Measurements from ENCODE around the gene HOXB2. TPM values are rescaled to one million over a fixed set of nuclear protein-coding genes. Genes with fewer than 3 reads are reported as not detected.
"Not testable (repeated sequence)": the region's sequence is repeated elsewhere in the genome, so short reads cannot be mapped to it uniquely, and the experiment has no call there.

The HOXB2 gene
- total and polyA plus RNA-seq, 2 experiments from 2014 or later: not detected

DNA sequence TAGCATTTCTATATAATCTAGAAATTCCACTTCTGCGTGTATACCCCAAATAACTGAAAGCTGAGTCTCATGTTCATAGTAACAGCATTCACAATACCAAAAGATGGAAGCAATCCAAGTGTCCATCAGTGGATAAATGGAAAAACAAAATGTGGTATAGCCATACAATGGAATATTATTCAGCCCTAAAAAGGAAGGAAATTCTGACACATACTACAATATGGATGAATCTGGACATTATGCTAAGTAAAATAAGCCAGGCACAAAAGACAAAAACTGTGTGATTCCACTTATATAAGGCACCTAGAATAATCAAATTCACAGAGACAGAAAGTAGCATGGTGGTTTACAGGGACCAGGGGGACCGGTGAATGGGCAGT is 34.5 kb downstream of the HOXB2 start (continued):
- TF ChIP-seq EZH2 (IDR thresholded peaks at IDR 0.05; ENCODE audit: low read depth, unreplicated experiment) (no peak), STAT1 (IDR thresholded peaks at IDR 0.05; ENCODE audit: unreplicated experiment) (no peak), EZH2phosphoT487 (IDR thresholded peaks at IDR 0.05; ENCODE audit: unreplicated experiment) (no peak)
- TF ChIP-seq, protein P1, sequence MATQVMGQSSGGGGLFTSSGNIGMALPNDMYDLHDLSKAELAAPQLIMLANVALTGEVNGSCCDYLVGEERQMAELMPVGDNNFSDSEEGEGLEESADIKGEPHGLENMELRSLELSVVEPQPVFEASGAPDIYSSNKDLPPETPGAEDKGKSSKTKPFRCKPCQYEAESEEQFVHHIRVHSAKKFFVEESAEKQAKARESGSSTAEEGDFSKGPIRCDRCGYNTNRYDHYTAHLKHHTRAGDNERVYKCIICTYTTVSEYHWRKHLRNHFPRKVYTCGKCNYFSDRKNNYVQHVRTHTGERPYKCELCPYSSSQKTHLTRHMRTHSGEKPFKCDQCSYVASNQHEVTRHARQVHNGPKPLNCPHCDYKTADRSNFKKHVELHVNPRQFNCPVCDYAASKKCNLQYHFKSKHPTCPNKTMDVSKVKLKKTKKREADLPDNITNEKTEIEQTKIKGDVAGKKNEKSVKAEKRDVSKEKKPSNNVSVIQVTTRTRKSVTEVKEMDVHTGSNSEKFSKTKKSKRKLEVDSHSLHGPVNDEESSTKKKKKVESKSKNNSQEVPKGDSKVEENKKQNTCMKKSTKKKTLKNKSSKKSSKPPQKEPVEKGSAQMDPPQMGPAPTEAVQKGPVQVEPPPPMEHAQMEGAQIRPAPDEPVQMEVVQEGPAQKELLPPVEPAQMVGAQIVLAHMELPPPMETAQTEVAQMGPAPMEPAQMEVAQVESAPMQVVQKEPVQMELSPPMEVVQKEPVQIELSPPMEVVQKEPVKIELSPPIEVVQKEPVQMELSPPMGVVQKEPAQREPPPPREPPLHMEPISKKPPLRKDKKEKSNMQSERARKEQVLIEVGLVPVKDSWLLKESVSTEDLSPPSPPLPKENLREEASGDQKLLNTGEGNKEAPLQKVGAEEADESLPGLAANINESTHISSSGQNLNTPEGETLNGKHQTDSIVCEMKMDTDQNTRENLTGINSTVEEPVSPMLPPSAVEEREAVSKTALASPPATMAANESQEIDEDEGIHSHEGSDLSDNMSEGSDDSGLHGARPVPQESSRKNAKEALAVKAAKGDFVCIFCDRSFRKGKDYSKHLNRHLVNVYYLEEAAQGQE (IDR thresholded peaks at IDR 0.05; ENCODE audit: unreplicated experiment): no peak

DNA sequence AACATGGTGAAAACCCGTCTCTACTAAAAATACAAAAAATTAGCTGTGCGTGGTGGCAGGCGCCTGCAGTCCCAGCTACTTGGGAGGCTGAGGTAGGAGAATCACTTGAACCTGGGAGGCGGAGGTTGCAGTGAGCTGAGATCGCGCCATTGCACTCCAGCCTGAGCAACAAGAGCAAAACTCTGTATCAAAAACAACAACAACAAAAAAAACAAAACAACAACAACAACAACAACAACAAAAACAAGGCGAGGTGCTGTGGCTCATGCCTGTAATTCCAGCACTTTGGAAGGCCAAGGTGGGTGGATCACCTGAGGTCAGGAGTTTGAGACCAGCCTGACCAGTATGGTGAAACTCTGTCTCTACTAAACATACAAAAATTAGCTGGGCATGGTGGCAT is 35.2 kb downstream of the HOXB2 start:
- H3K27me3 Mint-ChIP-seq (ENCODE audit: insufficient read depth, low read depth, poor library complexity): peaks cover 24% of the 10 kb centered on the region
- not testable (repeated sequence) for H3K4me3 ChIP-seq; H3K27ac Mint-ChIP-seq; H3K36me3 ChIP-seq (ENCODE audit: insufficient read depth); H3K4me2 ChIP-seq; H3K36me3 Mint-ChIP-seq (ENCODE audit: low read depth); DNase-seq (ENCODE audit: low spot score); H3K9me3 Mint-ChIP-seq; H3K4me3 Mint-ChIP-seq; ATAC-seq; H3K79me2 ChIP-seq (replicated peaks; ENCODE audit: insufficient read depth); H3K9me2 ChIP-seq (ENCODE audit: insufficient read depth); H2AFZ ChIP-seq; H3F3A ChIP-seq (replicated peaks; ENCODE audit: low read depth); H3K27ac ChIP-seq (ENCODE audit: low read depth); H4K20me1 ChIP-seq (replicated peaks; ENCODE audit: insufficient read depth)
- peaks cover 21% of the 10 kb centered on the region for H3K4me1 Mint-ChIP-seq
- H3K27me3 ChIP-seq (ENCODE audit: insufficient read depth): peaks cover 15% of the 10 kb centered on the region
- H3K4me1 ChIP-seq (ENCODE audit: insufficient read depth): peaks cover 25% of the 10 kb centered on the region; the same call in 1 of the 2 replicates

DNA sequence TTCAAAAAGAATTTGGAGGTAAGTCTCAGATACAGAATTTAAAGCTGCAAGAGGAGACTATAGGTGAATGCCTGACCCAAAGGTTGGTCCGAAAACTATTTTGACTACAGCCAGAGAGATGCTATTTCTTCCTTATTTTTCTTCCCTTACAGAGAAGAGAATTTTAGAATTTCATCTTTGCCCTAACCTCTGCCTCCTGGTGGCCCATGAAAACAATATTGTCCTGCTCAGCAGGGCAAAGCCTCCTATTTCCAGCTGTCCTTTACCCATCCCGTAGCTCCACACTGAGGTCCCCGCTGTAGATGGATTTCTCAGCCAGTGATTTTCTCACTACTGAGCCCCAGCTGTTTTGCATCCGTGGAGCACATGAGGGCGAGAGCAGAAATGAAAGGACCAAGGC is 38.7 kb downstream of the HOXB2 start:
- Mint-ChIP-seq H3K4me1 (peaks cover 26% of the 10 kb centered on the region), H3K27me3 (ENCODE audit: insufficient read depth, low read depth, poor library complexity) (peaks cover 25% of the 10 kb centered on the region), H3K4me3 (no peak overlapping the region), H3K27ac (no peak overlapping the region), H3K9me3 (no peaks in the 10 kb centered on the region), H3K36me3 (ENCODE audit: low read depth) (no peaks in the 10 kb centered on the region)
- Histone ChIP-seq H3K27me3 (ENCODE audit: insufficient read depth) (peaks cover 29% of the 10 kb centered on the region), H2AFZ (no peak overlapping the region), H3K4me1 (ENCODE audit: insufficient read depth) (peaks cover 20% of the 10 kb centered on the region; the same call in 1 of the 2 replicates), H3K9me2 (ENCODE audit: insufficient read depth) (no peaks in the 10 kb centered on the region), H4K20me1 (replicated peaks; ENCODE audit: insufficient read depth) (no peaks in the 10 kb centered on the region), H3K36me3 (ENCODE audit: insufficient read depth) (no peaks in the 10 kb centered on the region), H3K27ac (ENCODE audit: low read depth) (no peak overlapping the region), H3K4me3 (no peak overlapping the region), H3F3A (replicated peaks; ENCODE audit: low read depth) (no peaks in the 10 kb centered on the region), H3K79me2 (replicated peaks; ENCODE audit: insufficient read depth) (no peaks in the 10 kb centered on the region), H3K4me2 (no peak overlapping the region)
- DNase-seq (ENCODE audit: low spot score) (no peak), ATAC-seq (no peak)
- TF ChIP-seq, protein P2, sequence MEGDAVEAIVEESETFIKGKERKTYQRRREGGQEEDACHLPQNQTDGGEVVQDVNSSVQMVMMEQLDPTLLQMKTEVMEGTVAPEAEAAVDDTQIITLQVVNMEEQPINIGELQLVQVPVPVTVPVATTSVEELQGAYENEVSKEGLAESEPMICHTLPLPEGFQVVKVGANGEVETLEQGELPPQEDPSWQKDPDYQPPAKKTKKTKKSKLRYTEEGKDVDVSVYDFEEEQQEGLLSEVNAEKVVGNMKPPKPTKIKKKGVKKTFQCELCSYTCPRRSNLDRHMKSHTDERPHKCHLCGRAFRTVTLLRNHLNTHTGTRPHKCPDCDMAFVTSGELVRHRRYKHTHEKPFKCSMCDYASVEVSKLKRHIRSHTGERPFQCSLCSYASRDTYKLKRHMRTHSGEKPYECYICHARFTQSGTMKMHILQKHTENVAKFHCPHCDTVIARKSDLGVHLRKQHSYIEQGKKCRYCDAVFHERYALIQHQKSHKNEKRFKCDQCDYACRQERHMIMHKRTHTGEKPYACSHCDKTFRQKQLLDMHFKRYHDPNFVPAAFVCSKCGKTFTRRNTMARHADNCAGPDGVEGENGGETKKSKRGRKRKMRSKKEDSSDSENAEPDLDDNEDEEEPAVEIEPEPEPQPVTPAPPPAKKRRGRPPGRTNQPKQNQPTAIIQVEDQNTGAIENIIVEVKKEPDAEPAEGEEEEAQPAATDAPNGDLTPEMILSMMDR (conservative IDR thresholded peaks at IDR 0.05; ENCODE audit: low read depth in 2 of 2): peak in 1 of 2 experiments; percentile 21; a peak in 1 of 4 replicates
- TF ChIP-seq NANOG (IDR thresholded peaks at IDR 0.05; ENCODE audit: borderline replicate concordance) (no peak), CREB1 (CRISPR knock-in tag; IDR thresholded peaks at IDR 0.05; ENCODE audit: low read depth) (no peak), ZNF331 (CRISPR knock-in tag; IDR thresholded peaks at IDR 0.05; ENCODE audit: low read depth) (no peak), ZNF114 (CRISPR knock-in tag; IDR thresholded peaks at IDR 0.05) (no peak), POLR2AphosphoS5 (IDR thresholded peaks at IDR 0.05; ENCODE audit: low read depth) (no peak)
- TF ChIP-seq, protein P3, sequence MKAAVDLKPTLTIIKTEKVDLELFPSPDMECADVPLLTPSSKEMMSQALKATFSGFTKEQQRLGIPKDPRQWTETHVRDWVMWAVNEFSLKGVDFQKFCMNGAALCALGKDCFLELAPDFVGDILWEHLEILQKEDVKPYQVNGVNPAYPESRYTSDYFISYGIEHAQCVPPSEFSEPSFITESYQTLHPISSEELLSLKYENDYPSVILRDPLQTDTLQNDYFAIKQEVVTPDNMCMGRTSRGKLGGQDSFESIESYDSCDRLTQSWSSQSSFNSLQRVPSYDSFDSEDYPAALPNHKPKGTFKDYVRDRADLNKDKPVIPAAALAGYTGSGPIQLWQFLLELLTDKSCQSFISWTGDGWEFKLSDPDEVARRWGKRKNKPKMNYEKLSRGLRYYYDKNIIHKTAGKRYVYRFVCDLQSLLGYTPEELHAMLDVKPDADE (IDR thresholded peaks at IDR 0.05): no peak

Data from GM23338 (cell line).